Stimulated activated CD8-positive, alpha-beta memory T cell treated with anti-CD3 and anti-CD28 coated beads, Interleukin-7, amount 100 ng/mL, for 4 hours (primary cell): ENCODE measurements around the gene SLC37A3.
"Not testable (repeated sequence)": the region's sequence is repeated elsewhere in the genome, so short reads cannot be mapped to it uniquely, and the experiment has no call there.

ENCODE experiments used
- DNase-seq, 2 donors: peaks; one replicate each; pipeline ENCODE4 v3.0.0-alpha.2; 2020; ENCODE audit warnings: low read depth in 2 of 2

SLC37A3 gene

DNA sequence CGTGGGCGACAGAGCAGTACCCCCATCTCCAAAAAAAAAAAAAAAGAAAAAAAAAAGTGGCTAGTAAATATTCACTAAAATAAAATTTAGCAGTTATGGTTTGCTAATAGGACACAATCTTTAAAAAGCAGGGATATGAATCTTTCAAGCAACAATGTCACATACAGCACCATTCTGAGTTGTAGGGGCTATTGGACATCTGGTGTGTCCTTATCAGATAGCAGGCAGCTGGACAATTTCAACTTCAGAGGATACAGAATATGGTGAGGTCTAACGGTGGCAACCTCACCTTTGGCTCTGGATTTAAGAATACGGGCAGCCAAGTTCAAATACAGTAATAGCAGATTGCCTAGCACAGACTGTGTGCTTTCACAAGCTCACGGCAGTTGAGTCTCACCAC is 51.1 kb downstream of the SLC37A3 start:
- no peak for DNase-seq

DNA sequence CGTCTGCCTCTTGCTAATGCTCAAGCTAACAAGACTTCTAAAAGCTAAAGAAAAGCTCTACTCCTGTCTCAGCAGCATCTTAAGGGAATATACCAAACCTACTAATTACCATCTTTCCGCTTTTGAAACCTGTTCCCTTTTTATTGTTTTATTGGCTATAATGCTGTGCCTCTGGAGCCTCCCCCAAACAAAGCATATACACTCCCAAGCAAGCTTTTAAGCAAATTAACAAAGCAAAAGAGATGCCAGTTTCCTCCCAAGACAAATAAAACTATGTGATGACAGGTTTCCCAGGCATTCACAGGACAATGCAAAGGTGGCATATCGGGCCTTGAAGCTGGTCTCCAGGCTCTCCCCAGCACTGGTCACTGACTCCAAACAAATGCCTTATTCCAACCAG is 52.9 kb downstream of the SLC37A3 start:
- DNase-seq = no peak

DNA sequence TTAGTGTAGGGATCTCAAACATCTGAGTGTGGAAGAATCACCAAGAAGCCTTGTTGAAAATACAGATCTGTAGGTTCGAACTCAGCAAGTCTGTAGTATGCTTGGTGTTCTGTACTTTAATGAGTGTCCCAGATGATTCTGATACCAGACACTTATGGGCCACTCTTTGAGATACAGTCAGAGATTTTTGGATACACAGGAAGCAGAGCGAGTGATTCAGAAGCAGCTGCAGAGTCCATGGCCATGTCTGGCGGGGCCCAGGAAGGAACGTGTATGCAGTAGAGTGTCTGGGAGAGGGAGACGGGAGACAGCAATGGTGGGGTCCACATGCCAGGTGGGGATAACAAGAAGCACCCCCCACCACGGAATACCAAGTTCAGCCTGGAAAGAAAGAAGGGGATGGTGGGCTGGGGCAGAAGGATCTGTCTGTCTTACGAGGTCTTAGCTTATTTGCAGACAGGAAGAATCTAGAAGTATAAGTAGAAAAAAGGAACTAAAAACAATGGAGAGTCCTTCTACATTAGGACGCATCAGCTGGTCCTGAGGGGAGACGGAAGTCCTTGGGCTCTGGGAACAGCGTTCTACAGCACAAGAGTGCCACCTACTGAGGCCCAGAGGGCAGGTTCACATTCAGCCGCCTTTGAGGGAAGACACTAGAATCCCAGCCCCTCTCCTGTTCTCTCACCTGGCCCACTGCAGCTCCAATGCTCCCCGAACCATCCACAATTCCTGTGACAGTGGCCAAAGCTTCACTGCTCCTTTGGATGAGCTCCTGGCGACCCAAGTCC is 55.4 kb downstream of the SLC37A3 start:
- DNase-seq = no peak

DNA sequence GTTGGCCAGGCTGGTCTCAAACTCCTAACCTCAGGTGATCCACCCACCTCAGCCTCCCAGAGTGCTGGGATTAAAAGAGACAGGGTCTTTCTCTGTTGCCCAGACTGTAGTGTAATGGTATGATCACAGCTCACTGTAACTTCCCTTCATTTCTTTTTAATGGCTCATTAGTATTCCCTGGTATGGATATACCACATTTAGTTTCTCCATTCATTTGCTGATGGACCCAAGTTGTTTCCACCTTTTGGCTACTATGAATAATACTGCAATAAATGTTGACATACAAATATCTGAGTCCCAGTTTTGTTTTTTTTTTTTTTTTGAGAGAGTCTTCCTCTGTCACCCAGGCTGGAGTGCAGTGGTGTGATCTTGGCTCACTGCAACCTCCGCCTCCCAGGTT is 59.4 kb downstream of the SLC37A3 start:
- not testable (repeated sequence) for DNase-seq

DNA sequence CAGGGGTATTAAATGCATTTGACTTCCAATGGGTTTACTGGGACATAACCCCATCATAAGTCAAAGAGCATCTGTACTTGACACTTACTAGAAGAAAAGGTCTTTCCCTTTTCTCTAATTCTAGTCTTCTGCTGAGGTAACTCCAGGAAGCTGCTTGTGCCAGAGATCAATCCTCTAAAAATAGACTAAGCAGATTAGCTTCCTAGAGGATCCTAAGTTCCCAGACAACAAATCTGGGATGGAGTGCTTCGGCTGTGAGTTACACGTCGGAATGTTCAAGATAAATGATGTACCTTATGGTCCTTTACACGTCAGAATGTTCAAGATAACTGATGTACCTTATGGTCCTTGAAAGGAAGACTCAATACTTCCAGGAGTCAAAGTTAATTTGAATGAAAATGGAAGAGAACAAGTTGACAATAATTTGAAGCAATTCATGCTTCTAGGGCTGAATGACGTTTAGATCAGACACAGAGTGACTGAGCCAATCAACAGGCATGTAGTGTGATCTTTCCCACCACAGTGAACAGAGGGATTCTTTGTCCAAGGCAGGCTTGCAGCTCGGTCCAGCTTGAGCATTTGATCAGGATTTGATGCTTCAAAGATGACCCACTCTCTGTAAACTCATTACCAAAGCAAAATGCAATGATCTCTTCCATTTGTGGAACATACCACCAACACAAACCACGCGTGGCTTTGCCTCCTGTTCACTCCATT is 63.8 kb downstream of the SLC37A3 start:
- no peak for DNase-seq

DNA sequence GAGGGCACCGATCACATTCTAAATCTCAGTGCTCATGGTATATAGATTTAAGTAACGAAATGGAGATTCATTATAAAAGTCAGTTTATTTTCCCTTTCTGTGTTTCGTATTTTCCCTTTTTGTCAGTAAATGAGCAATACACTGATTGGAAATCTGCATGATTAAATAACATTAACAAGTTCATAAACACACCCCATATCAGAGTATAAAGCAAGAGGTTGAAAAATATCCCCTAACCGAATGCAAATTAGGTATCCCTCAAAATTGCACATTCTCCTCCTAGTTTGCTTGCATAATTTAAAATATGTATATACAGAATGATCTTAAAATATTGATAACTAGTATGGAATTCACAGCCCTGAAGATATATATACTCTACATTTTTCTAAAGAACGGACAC is 64.6 kb downstream of the SLC37A3 start:
- DNase-seq = no peak

DNA sequence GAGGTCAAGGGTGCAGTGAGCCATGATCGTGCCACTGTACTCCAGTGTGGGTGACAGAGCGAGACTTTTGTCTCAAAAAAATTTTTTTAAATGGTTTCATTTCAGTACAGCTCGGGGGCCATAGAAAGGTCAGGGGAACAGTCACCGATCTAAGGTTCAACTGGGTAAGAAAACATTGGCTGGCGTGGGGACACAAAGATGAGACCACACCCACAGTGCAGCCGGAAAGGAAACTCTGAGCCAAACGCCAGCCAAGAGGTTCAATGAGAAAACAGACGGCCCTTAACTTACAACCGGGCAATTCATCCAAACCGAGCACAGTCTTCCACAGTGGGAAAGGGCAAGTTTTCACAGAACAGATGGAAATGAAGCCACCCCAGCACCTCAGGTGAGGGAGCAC is 65.1 kb downstream of the SLC37A3 start:
- DNase-seq = no peak

DNA sequence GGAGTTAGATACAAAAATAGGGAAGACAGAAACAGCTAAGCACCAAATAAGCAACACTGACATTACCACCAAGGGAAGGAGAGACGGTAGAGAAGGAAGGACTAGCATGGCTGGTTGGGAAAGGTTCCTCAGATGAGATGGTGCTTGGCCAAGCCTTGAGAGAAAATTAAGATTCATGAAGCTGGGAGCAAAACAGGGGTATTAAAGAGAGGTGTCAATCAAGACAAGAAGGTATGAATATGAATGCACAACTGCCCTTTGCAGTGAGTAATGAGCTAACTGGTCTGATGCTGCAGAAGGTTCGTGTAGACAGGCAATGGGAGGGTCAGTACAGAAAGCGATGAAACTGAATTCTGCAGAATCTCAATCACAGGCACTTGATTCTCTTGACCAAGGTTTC is 67.7 kb downstream of the SLC37A3 start:
- DNase-seq = no peak

DNA sequence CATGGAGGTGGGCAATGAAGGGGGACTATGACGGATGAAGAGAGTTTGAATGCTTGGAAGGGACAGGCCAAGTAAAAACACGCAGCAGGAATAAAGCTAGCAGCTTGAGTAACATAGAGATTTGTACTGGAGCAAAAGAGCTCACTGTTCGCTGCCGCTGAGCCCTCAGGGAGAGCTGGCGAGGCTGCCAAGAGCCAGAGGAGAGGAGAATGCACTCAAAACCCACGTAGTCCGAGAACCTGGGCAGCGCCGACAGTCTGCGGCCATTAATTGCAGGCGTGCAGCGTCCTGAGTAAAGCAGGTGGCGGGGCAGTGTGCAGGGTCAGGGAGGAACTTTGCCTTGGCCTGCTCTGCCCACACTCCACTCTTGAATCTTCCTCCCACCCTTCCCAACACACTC is 68.2 kb downstream of the SLC37A3 start:
- no peak for DNase-seq

DNA sequence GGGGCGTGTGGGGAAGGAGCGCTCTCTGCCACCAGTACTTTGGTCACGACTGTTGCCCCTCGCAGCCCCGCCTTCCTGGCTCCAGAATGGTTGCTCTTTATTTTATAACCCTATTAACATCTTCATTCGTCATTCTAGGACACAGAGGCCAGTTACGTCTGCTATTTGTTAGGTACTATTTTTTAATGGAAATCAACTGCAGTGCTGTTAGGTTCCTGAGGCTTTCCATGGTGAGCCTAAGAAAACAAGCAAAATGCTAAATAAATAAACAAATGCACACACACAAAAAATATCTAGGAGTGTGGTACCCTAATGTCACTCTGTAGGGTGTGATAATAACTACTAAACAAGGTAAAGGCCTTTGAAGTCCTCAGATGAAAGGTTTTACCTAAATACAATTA is 71.1 kb downstream of the SLC37A3 start:
- DNase-seq = no peak

DNA sequence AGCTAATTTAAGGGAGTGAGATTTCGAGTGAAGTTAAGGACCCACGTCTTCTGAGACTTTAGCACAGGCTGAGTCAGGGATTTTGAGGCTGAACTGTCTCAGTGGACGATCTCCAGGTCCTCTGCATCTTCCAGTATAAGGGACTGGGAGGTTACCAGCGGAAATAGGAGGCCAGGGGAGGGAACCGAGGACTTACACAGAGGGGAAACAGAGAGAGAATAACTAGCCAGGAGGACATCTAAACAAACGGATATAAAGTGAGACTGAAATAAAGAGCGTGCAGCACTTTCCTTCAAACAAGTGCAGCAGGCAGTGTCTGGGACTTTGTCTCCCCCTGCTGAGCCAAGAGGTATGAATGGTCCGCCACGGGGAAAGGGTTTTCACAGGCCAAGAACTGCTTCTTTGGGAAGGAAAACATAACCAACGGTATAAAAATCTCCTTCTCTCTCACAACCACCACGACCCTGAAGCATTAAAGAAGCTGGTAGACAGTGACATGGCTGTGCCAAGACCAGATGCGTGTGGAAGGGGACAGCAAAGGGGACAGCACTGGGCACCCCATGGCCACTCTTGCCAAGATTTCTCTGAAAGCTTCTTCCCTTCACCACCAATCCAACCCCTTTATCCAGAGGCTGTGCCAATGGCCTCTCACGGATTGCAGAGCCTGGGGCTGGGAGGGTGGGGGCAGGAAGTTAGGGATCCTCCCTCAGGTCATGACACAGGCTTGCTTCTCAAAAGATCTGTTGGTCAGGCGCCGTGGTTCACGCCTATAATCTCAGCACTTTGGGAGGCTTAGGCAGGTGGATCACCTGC is 72.0 kb downstream of the SLC37A3 start:
- peak; percentile 21 to 27 for DNase-seq

DNA sequence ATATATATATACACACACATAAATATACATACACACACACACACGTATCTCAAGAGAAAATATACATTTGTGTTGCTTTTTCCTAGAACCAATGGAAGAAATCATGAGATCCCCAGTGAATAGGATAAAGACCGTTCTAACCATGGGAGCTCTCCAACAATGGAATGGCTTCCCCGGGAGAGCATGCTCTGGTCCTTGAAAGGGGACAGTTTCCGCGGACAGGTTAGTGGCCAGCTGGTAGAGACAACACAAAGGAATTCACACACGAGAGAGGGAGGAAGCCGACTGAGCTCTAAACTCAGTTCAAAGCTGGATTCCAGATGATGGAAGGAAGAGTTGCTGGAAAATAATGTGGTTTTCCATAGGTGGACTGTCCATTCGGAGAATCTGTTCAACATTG is 72.7 kb downstream of the SLC37A3 start:
- no peak for DNase-seq

DNA sequence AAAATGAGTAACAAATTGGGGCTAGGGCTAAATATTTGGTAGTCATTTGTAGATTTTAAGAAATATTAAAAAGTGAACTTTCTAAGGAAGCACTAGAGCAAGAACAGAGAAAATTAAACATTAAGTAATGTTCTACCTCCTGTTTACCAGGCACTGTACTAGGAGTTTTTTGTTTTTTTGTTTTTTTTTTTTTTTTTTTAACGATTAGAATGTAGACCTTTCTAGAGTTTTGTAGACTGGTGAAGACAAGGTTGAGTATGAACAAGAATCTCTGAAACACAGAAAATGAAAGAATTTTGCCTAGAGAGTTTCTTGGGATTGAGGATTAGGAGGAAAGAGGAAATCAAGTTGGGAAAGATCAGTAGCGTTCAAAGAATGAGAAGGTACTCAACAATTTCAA is 73.6 kb downstream of the SLC37A3 start:
- DNase-seq = no peak

DNA sequence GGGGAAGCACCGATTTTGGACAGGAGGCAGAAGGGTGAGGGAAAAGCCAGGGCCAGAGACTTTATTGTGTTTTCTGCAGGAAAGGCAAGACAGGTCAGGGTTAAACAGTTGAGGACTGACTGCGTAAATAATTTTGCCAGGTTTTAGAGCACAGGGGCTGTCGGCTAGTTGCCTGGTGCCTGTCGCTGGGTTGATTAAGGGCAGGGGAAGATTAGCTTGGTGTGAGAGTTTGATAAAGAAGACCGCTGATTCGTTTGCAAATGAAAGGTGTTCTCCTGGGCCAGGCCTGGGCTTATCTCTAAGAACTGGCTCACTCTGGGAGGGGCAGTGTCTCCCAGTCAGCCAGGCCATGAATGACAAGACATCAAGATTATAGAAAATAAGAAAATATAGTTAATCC is 75.6 kb downstream of the SLC37A3 start:
- DNase-seq = no peak

DNA sequence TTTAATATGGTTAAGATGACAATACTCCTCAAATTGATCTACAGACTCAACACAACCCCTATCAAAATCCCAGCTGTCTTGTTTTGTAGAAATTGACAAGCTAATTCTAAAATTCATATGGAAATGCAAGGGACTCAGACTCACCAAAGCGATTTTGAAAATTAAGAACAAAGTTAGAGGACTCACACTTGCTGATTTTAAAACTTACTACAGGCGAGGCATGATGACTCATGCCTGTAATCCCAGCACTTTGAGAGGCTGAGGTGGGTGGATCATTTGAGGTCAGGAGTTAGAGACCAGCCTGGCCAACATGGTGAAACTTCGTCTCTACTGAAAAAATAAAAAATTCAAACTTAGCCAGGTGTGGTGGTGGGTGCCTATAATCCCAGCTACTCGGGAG is 78.3 kb downstream of the SLC37A3 start:
- DNase-seq = not testable (repeated sequence)

DNA sequence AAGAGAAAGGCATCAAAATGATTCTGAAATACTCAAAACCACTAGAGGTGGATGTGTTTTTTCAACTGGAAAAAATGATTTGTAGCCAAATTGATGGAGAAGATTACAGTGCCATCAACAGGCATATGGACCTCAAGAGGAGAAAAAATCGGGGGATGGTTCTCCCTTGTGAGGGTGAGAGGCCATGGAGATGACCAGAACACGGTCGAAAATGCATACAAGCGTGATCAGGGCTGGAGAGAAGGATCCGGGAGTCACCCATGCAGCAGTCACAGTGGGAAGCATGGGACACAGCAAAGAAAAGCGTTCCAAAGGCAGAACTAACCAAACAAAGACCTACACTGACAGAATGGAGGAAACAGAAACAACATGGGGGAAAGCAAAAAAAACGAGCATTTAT is 80.3 kb downstream of the SLC37A3 start:
- DNase-seq = no peak

DNA sequence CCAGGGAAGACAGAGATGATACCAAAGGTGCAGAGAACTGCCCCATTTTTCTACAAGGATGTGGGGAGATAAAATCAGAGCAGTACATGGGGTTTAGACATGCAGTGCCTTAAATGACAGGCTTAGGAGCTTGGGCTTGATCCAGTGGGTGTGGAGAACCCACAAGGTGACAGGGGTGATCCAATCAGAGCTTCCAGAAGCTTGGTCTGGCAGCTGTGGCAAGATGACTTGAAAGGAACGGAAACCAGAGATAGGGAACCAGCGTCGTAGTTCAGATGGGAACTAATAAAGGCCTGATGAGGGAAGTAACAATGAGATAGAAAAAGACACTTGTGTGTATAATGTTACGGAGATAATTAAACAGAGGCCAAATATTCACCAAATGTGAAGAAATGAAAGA is 80.7 kb downstream of the SLC37A3 start:
- no peak for DNase-seq

DNA sequence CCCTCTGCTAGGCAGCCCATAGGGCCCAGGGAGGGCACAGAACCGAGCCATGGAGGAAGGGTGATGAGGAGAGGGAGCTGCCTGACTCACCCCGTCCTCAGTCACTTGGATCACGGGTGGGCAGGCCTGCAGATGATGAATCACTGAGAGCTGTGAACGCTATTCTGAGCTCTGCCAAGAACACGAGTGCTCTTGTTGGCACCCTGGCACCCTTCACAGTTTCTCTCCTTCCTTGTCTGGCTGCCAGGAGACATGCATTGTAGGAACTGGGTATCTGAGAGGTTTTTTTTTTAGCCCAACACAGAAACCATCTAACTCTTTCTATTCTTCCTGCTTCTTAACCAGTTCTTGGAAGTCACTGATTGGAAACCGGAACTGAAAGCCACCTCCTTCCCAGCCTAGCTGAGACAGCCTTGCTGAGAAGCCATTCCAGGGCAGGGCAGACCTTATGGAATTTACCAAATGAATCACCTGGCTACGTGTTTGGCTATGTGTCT is 82.1 kb downstream of the SLC37A3 start:
- DNase-seq = no peak

DNA sequence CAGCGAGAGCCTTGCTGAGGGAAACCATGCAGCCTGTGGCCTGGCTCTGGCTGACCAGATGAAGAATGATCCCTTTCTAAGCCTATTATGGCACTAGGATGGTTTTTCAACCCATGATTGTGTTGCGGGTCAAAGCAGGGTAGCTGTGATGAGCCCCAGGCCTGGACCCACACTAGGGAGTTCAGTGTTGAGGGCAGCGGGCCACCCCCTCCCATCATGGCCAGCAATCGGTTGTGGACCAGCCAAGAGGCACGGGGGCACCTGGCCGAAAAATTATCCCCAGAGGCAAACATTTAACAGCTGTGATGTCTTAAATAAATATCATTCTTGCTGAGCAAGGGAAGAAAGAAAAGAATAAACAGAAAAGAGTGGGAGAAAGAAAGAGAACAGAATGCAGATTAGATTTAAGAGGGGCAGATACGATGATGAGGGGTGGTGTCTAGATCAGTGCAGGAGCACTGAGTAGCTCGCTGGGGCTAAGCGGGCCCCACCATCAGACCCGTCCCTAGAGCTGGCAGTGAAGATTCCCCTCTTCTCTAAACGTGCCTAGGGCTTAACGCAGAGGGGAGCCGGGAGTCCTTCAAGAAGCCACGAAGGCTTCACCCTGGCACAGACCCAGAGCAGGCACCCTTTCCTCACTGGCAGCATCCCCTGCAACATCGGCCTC is 82.7 kb downstream of the SLC37A3 start:
- no peak for DNase-seq

DNA sequence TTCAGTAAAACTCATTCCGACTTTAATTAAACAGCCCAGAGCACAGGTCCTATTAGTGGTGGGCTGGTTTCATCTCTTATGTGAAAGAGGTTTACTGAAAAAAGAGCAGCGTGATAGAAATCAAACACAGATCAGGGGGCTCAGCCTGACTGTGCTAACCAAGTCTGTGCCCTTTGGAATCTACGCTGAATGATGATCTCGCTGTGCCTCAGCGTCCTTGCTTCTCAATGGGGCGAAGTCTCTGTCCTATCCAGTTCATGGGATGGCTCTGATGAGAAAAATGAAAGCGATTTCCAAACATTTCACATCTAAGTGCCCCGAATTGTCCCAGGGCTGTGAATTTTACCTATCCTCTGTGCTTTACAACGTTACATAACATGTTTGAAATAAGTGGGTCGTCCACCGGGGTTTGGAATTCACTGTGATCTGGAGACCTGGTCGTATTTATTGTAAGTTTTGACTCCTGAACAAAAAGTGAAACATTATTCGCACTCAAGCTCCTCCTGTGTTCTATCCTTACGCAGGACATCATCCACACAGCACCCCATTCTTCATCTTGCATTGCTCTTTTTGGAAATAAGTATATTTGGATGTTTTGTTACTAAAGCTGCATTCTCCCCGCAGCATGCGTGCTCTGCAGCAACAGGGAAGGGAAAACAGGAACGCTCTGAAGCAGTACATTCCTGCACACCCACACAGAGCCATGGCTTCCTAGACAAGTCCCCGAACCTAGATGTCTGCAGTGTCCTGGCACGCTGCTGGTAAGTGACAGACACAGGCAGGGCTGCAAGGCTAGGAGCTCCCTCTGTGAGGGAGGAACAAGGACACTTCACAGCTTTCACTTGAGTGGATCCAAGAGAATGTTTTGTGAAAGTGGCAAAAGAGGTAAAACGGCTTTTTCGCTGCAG is 83.5 kb downstream of the SLC37A3 start:
- DNase-seq = no peak
